HCT116 (cell line): ENCODE measurements around the gene LRP4. TPM values are rescaled to one million over a fixed set of nuclear protein-coding genes. Genes with fewer than 3 reads are reported as not detected.

Experiments
- ATAC-seq: fragments of 200-7000 bp; cut with Tn5 transposase; 2 replicates; pipeline ENCODE4 v1.9.1; 2020; ENCODE audit warnings: mild to moderate bottlenecking, moderate library complexity
- BruUV-seq: library from RNA; stranded (reverse); fragments of 400-500 nt; replicated peaks from 2 replicates; lab custom pipeline; 2021; lab: Mats Ljungman, UMichigan
- CTCF ChIA-PET: fragments of 300-600 bp; sonication (Branson Sonifier 250); formaldehyde crosslinking; loops from one replicate; lab custom pipeline; 2021; ENCODE audit warnings: antibody characterized with exemption; lab: Charles Lee
- POLR2A ChIA-PET: fragments of 300-600, 350-600 bp; sonication (Branson Sonifier 250); formaldehyde crosslinking; loops from one replicate; lab custom pipeline; 2021; ENCODE audit warnings: antibody characterized with exemption; lab: Charles Lee
- RAD21 ChIA-PET, 2 experiments: fragments of 300-600 bp; sonication (Branson Sonifier 250); formaldehyde crosslinking; loops; one replicate each; lab custom pipeline; 2023; ENCODE audit warnings: low total read pairs in 2 of 2; ENCODE audit not compliant: uncharacterized antibody in 2 of 2, unreplicated experiment in 2 of 2, low non-redundant PET in 1 of 2; lab: Charles Lee
- DNase-seq: peaks from one replicate; pipeline ENCODE4 v3.0.0-alpha.2; 2010; ENCODE audit warnings: low read depth, low spot score
- H2AFZ ChIP-seq: fragments of 200-600 bp; shearing (Covaris generic), sonication (generic); 2 replicates; pipeline ENCODE4 v1.6.1; 2017; ENCODE audit warnings: low read depth, mixed run types, mixed read lengths, antibody characterized with exemption, low read length; ENCODE audit not compliant: poor library complexity, severe bottlenecking
- H3K27ac ChIP-seq: 2 replicates; pipeline ENCODE4 v1.5.1; 2012; ENCODE audit warnings: low read depth, low read length
- H3K27me3 ChIP-seq: fragments of 200-600 bp; sonication (generic); 2 replicates; pipeline ENCODE4 v1.6.1; 2016; ENCODE audit warnings: mixed run types, low read length, mixed read lengths; ENCODE audit not compliant: insufficient read depth
- H3K36me3 ChIP-seq, 2 experiments: fragments of 200-500 bp in 1 of 2; fragments of 200-600 bp in 1 of 2; sonication (Bioruptor generic) in 1 of 2; sonication (generic) in 1 of 2; 2 replicates each; pipeline versions ENCODE4 v1.5.1 to v1.6.1; 2014 to 2016; ENCODE audit warnings: low read length in 2 of 2, inconsistent platforms in 1 of 2, mixed read lengths in 1 of 2, mixed run types in 1 of 2; ENCODE audit not compliant: insufficient read depth in 2 of 2, control insufficient read depth in 1 of 2
- H3K4me1 ChIP-seq, 2 experiments: fragments of 200-600 bp in 1 of 2; sonication (generic) in 1 of 2; 2 replicates each; pipeline versions ENCODE4 v1.5.1 to v1.6.1; 2012 to 2017; ENCODE audit warnings: low read length in 2 of 2, inconsistent platforms in 1 of 2, mild to moderate bottlenecking in 1 of 2, mixed read lengths in 1 of 2, mixed run types in 1 of 2, moderate library complexity in 1 of 2; ENCODE audit not compliant: insufficient read depth in 2 of 2, control insufficient read depth in 1 of 2
- H3K4me2 ChIP-seq: fragments of 200-600 bp; sonication (generic); 2 replicates; pipeline ENCODE4 v1.6.1; 2017; ENCODE audit warnings: mixed run types, low read length, mixed read lengths
- H3K4me3 ChIP-seq, 2 experiments: fragments of 200-600 bp in 1 of 2; sonication (generic) in 1 of 2; replicated peaks in 1 of 2; 2 replicates each; pipeline ENCODE4 v1.5.1; 2011 to 2016; ENCODE audit warnings: low read length in 2 of 2, control low read depth in 1 of 2, low read depth in 1 of 2, mild to moderate bottlenecking in 1 of 2, mixed read lengths in 1 of 2, mixed run types in 1 of 2
- H3K79me2 ChIP-seq: fragments of 200-600 bp; sonication (generic); 2 replicates; pipeline ENCODE4 v1.6.1; 2017; ENCODE audit warnings: mild to moderate bottlenecking, mixed run types, low read length, moderate library complexity, mixed read lengths; ENCODE audit not compliant: insufficient read depth
- H3K9ac ChIP-seq: fragments of 200-600 bp; sonication (generic); 2 replicates; pipeline ENCODE4 v1.6.1; 2016; ENCODE audit warnings: low read length, mixed read lengths
- H3K9me2 ChIP-seq: fragments of 200-600 bp; sonication (generic), shearing (Covaris generic); 2 replicates; pipeline ENCODE4 v1.6.1; 2017; ENCODE audit warnings: mixed run types, mild to moderate bottlenecking, moderate library complexity; ENCODE audit not compliant: insufficient read depth
- H3K9me3 ChIP-seq, 2 experiments: fragments of 200-500 bp in 1 of 2; fragments of 200-600 bp in 1 of 2; sonication (Bioruptor generic) in 1 of 2; sonication (generic) in 1 of 2; 2 replicates each; pipeline ENCODE4 v1.6.1; 2014 to 2017; ENCODE audit warnings: low read length in 2 of 2, mixed read lengths in 2 of 2, inconsistent platforms in 1 of 2, low read depth in 1 of 2, mild to moderate bottlenecking in 1 of 2, mixed run types in 1 of 2, moderate library complexity in 1 of 2; ENCODE audit not compliant: control insufficient read depth in 1 of 2, insufficient read depth in 1 of 2
- H4K20me1 ChIP-seq: fragments of 200-600 bp; sonication (generic), shearing (Covaris generic); 2 replicates; pipeline ENCODE4 v1.6.1; 2017; ENCODE audit warnings: mixed run types, mild to moderate bottlenecking, moderate library complexity; ENCODE audit not compliant: insufficient read depth
- CBX3 ChIP-seq: IDR thresholded peaks from 2 replicates; pipeline ENCODE4 v1.6.1; 2012; ENCODE audit warnings: low read depth
- CEBPB ChIP-seq: IDR thresholded peaks from 2 replicates; pipeline ENCODE4 v1.6.1; 2012; ENCODE audit warnings: low read depth
- CTCF ChIP-seq, 3 experiments: fragments of 200-600 bp in 1 of 3; sonication (generic) in 1 of 3; IDR thresholded peaks in 2 of 3; conservative IDR thresholded peaks in 1 of 3; 2 replicates each; pipeline ENCODE4 v1.5.1; 2012 to 2017; ENCODE audit warnings: low read depth in 2 of 3, low read length in 2 of 3, antibody characterized with exemption in 1 of 3, borderline replicate concordance in 1 of 3, control low read depth in 1 of 3, mild to moderate bottlenecking in 1 of 3, mixed read lengths in 1 of 3, mixed run types in 1 of 3, moderate library complexity in 1 of 3; ENCODE audit not compliant: insufficient read depth in 1 of 3
- ELF1 ChIP-seq: IDR thresholded peaks from 2 replicates; pipeline ENCODE4 v1.6.1; 2012; ENCODE audit warnings: low read depth, borderline replicate concordance
- EZH2 ChIP-seq: fragments of 200-600 bp; sonication (generic); IDR thresholded peaks from 2 replicates; pipeline ENCODE4 v1.6.1; 2017; ENCODE audit warnings: antibody characterized with exemption, mixed run types
- EZH2phosphoT487 ChIP-seq: fragments of 200-600 bp; IDR thresholded peaks from 2 replicates; pipeline ENCODE4 v1.6.1; 2018; ENCODE audit warnings: antibody characterized with exemption, borderline replicate concordance
- FOSL1 ChIP-seq: IDR thresholded peaks from 2 replicates; pipeline ENCODE4 v1.6.1; 2012; ENCODE audit warnings: low read depth
- MAX ChIP-seq: IDR thresholded peaks from 2 replicates; pipeline ENCODE4 v1.6.1; 2012
- POLR2A ChIP-seq: IDR thresholded peaks from 2 replicates; pipeline ENCODE4 v1.7.0; 2011; ENCODE audit warnings: borderline replicate concordance; ENCODE audit not compliant: insufficient read depth, insufficient read length; ENCODE audit errors: extremely low read depth
- POLR2AphosphoS5 ChIP-seq: IDR thresholded peaks from 2 replicates; pipeline ENCODE4 v1.6.1; 2011; ENCODE audit warnings: mild to moderate bottlenecking, low read depth, low read length, moderate library complexity
- RAD21 ChIP-seq: IDR thresholded peaks from 2 replicates; pipeline ENCODE4 v1.6.1; 2012; ENCODE audit warnings: low read depth, mild to moderate bottlenecking
- REST ChIP-seq: IDR thresholded peaks from 2 replicates; pipeline ENCODE4 v1.6.1; 2012; ENCODE audit warnings: low read depth
- SIN3A ChIP-seq: IDR thresholded peaks from 2 replicates; pipeline ENCODE4 v1.6.1; 2012; ENCODE audit warnings: low read depth
- SP1 ChIP-seq: IDR thresholded peaks from 2 replicates; pipeline ENCODE4 v1.6.1; 2012; ENCODE audit warnings: low read depth
- SRF ChIP-seq: IDR thresholded peaks from 2 replicates; pipeline ENCODE4 v1.6.1; 2012; ENCODE audit warnings: low read depth
- TCF7L2 ChIP-seq: IDR thresholded peaks from 2 replicates; pipeline ENCODE4 v1.7.0; 2011; ENCODE audit warnings: borderline replicate concordance, inconsistent platforms; ENCODE audit not compliant: insufficient read depth, insufficient read length; ENCODE audit errors: extremely low read depth
- YY1 ChIP-seq: IDR thresholded peaks from 2 replicates; pipeline ENCODE4 v1.6.1; 2011; ENCODE audit warnings: low read length, low read depth, moderate library complexity, mild to moderate bottlenecking; ENCODE audit not compliant: insufficient replicate concordance; ENCODE audit errors: extremely low read depth
- ZBTB33 ChIP-seq: IDR thresholded peaks from 2 replicates; pipeline ENCODE4 v1.6.1; 2011; ENCODE audit warnings: mild to moderate bottlenecking, low read length, moderate library complexity; ENCODE audit not compliant: insufficient replicate concordance; ENCODE audit errors: extremely low read depth
- ZNF274 ChIP-seq: fragments of 200-500 bp; sonication (Bioruptor generic); IDR thresholded peaks from 2 replicates; pipeline ENCODE4 v1.6.1; 2014; ENCODE audit warnings: mild to moderate bottlenecking, low read depth, low read length, inconsistent platforms
- intact Hi-C: fragments of 100-400 bp; cut with micrococcal nuclease; formaldehyde crosslinking; loops from 2 replicates; pipeline ENCODE4 v1.10.0; 2022
- total RNA-seq: library from RNA; stranded (reverse); gene quantifications from one replicate; pipeline ENCODE4 v1.2.1, GENCODE V29; 2021; ENCODE audit not compliant: unreplicated experiment

LRP4 gene
- total RNA-seq, 1 experiment from 2014 or later = 7.4 TPM

- TF ChIP-seq CEBPB = no peak
- no peak for TF ChIP-seq POLR2AphosphoS5
Observed at GRCh38 chr11:46879056-46879585, 39.2 kb downstream of the LRP4 start (continued).

GRCh38 chr11:46877580-46877979 lies 40.8 kb downstream of the LRP4 start:
- Histone ChIP-seq H3K4me3 (no peak overlapping the region), H2AFZ (no peak overlapping the region), H3K79me2 (no peaks in the 10 kb centered on the region), H3K36me3 (peaks cover 0 to 3% of the 10 kb centered on the region in 2 experiments; a peak in 2 of 4 replicates), H3K9me2 (no peaks in the 10 kb centered on the region), H3K27ac (no peak overlapping the region), H3K9ac (no peak overlapping the region), H3K4me2 (no peak overlapping the region), H3K27me3 (no peaks in the 10 kb centered on the region), H4K20me1 (no peaks in the 10 kb centered on the region), H3K4me1 (no peaks in the 10 kb centered on the region), H3K9me3 (no peaks in the 10 kb centered on the region)
- RAD21 ChIA-PET = no interaction called here
- ATAC-seq (no peak), DNase-seq (no peak)
- BruUV-seq = no TSS peak
- CTCF ChIA-PET = no interaction called here
- POLR2A ChIA-PET = no interaction called here
- intact Hi-C loops = no loop called here
- TF ChIP-seq CTCF (IDR thresholded peaks at IDR 0.05 in 2 of 3, conservative IDR thresholded peaks at IDR 0.05 in 1 of 3; ENCODE audit: borderline replicate concordance in 1 of 3, insufficient read depth in 1 of 3, low read depth in 2 of 3, low read length in 2 of 3) (no peak), RAD21 (no peak), EZH2phosphoT487 (no peak), CEBPB (no peak), REST (no peak), SRF (no peak), SP1 (no peak), CBX3 (no peak), MAX (no peak), ZNF274 (no peak), ZBTB33 (no peak), SIN3A (no peak), ELF1 (no peak), TCF7L2 (no peak), YY1 (no peak), FOSL1 (no peak), POLR2A (no peak), EZH2 (no peak)
